ENCODE measurements around the gene HRCT1.
A peak's percentile ranks its signal among the peaks of the same experiment; 100 is the strongest.
"Not testable (repeated sequence)": the region's sequence is repeated elsewhere in the genome, so short reads cannot be mapped to it uniquely, and the experiment has no call there.

Gene HRCT1

DNA sequence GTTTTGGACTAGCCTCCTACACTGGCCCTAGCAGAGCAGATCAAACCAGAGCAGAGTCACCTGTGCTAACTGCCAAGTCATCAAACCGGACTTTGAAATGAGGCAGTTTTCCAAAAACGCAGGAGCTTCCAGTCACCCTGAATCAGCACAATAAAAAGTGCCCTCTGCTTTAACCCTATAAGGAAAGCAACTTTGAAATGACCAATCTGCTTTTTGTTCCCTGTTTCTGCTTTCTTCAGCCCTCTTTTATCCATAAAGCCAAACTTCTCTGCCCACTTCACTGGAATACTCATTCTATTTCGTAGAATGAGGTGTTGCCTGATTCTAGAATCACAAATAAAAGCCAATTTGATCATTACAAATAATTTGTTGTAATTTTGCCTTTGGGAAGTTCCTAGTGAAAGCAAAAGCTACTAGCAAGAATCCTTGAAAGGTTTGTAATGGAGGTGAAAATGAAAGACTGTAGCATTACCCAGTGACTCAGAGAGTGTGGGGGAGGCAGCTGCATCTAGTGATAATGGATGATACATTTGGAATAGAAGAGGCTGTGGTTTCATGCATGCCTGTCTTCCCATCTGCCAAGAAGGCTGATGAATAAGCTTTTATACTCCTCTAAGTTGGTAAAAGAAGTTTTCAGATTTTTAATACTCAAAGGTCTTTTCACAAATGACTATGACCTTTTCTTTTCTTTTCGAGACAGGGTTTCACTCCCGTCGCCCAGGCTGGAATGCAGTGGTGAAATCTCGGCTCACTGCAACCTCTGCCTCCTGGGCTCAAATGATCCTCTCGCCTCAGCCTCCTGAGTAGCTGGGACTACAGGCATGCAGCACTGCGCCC is 18.1 kb downstream of the HRCT1 start:
- TF ChIP-seq POLR2A (IDR thresholded peaks at IDR 0.05; ENCODE audit: low read depth, low read length), result no peak
- TF ChIP-seq TAF1 (IDR thresholded peaks at IDR 0.05; ENCODE audit: borderline replicate concordance, low read depth, low read length), result no peak
- no peak for TF ChIP-seq POLR2AphosphoS5 (IDR thresholded peaks at IDR 0.05; ENCODE audit: low read depth, low read length)
- DNase-seq (ENCODE audit: insufficient read length), result no peak
- no peak for FAIRE-seq

DNA sequence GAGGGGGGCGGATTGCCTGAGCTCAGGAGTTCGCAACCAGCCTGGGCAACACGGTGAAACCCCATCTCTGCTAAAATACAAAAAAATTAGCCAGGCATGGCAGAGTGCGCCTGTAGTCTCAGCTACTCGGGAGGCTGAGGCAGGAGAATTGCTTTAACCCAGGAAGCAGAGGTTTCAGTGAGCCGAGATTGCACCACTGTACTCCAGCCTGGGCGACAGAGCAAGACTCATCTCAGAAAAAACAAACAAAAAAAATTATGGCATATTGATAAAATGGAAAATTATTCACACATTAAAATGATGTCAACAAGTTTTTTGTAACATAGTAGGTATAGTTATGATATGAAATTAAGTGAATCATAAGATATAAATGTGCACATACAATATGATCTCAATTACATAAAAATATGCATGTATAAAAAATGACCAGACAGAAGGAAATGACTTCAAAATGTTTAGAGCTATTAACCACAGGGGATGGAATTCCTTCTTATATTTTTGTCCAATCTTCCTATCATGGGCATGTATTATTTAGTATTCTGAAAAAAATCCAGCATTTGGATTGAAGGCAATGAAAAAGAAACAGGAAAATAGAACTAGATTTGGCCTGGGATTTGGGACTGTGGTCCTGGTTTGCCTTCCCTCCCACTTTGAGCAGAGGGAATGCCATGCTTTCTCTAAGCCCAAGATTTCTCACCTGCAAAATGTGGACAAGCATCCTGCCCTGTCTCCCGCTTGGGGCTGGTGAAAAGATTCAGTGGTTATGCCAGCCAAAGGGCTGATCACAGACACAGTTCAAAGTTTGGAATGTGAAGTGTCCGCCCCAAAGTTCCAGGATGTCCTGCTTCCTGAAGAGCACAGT is 22.8 kb downstream of the HRCT1 start:
- FAIRE-seq (no peak), DNase-seq (ENCODE audit: insufficient read length) (no peak)
- TF ChIP-seq POLR2A (IDR thresholded peaks at IDR 0.05; ENCODE audit: low read depth, low read length) (no peak), POLR2AphosphoS5 (IDR thresholded peaks at IDR 0.05; ENCODE audit: low read depth, low read length) (no peak)

DNA sequence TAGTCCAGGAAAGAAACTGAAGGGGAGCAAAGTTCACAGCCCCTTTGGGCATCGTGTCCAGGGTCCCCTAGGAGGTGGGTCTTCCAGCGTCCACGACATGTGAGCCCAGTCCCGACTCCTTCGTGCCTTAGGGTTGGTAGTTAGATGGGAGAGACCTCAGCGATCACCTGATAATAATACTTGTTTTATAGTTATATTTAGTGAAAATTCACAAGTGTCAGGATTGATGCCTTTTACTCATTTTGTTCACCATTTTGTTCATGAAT is 23.4 kb downstream of the HRCT1 start:
- TF ChIP-seq POLR2A (IDR thresholded peaks at IDR 0.05; ENCODE audit: low read depth, low read length), result no peak
- no peak for TF ChIP-seq TAF1 (IDR thresholded peaks at IDR 0.05; ENCODE audit: borderline replicate concordance, low read depth, low read length)
- TF ChIP-seq POLR2AphosphoS5 (IDR thresholded peaks at IDR 0.05; ENCODE audit: low read depth, low read length), result no peak
- DNase-seq (ENCODE audit: insufficient read length) (no peak), FAIRE-seq (no peak)

DNA sequence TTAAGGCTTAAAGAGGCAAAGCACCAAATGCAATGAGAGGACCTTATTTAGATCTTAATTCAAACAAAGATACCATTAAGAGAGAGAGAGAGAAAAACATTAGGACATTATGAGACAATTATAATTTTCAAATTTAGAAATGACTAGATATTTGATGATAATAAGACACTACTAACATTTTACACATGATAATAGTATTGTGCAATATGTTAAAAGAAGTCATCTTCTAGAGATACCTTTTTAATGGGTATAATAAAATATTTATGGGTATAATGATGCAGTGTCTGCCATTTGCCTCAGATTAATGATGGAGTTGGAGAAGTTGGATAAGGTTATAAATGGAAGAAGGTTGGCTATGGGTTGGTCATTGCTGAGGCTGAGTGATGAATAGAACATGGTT is 24.5 kb downstream of the HRCT1 start:
- no peak for DNase-seq (ENCODE audit: insufficient read length)
- no peak for FAIRE-seq
- no peak for TF ChIP-seq POLR2A (IDR thresholded peaks at IDR 0.05; ENCODE audit: low read depth, low read length)
- TF ChIP-seq POLR2AphosphoS5 (IDR thresholded peaks at IDR 0.05; ENCODE audit: low read depth, low read length), result no peak
- no peak for TF ChIP-seq TAF1 (IDR thresholded peaks at IDR 0.05; ENCODE audit: borderline replicate concordance, low read depth, low read length)

DNA sequence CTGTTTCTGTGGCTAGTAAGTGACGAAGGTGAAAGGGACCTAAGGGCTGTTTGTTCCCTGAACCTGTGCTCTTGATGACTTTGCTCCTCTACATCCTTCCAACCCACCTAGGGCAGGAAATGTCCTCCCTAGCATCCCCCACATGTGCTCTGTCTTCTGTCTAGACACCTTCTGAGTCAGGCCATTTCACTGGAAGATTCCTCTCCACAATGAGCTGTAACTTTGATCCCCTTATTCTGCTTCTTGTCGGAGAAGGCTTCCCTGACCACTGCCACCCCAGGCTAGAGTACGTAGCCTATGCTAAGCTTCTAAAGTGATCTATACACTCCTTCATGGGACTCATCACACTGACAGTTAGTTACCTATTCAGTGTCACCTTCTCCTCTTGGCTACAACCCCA is 25.0 kb downstream of the HRCT1 start:
- DNase-seq (ENCODE audit: insufficient read length), result no peak
- FAIRE-seq, result no peak
- TF ChIP-seq TAF1 (IDR thresholded peaks at IDR 0.05; ENCODE audit: borderline replicate concordance, low read depth, low read length) (no peak), POLR2A (IDR thresholded peaks at IDR 0.05; ENCODE audit: low read depth, low read length) (no peak), POLR2AphosphoS5 (IDR thresholded peaks at IDR 0.05; ENCODE audit: low read depth, low read length) (no peak)

DNA sequence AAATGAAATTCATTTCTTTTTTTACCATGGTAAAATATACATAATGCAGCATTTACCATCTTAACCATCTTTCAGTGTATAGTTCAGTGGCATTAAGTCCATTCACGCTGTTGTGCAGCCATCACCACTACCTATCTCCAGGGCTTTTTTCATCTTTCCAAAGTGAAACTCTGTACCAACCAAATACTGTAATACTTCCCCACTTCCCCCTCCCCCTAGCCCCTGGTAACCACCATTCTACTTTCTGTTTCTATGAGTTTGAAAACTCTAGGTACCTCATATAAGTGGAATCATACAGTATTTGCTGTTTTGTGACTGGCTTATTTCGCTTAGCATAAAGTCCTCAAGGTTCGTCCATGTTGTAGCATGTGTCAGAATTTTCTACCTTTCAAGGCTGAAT is 26.7 kb downstream of the HRCT1 start:
- FAIRE-seq (no peak), DNase-seq (ENCODE audit: insufficient read length) (no peak)
- no peak for TF ChIP-seq POLR2AphosphoS5 (IDR thresholded peaks at IDR 0.05; ENCODE audit: low read depth, low read length)
- no peak for TF ChIP-seq POLR2A (IDR thresholded peaks at IDR 0.05; ENCODE audit: low read depth, low read length)
- TF ChIP-seq TAF1 (IDR thresholded peaks at IDR 0.05; ENCODE audit: borderline replicate concordance, low read depth, low read length), result no peak

DNA sequence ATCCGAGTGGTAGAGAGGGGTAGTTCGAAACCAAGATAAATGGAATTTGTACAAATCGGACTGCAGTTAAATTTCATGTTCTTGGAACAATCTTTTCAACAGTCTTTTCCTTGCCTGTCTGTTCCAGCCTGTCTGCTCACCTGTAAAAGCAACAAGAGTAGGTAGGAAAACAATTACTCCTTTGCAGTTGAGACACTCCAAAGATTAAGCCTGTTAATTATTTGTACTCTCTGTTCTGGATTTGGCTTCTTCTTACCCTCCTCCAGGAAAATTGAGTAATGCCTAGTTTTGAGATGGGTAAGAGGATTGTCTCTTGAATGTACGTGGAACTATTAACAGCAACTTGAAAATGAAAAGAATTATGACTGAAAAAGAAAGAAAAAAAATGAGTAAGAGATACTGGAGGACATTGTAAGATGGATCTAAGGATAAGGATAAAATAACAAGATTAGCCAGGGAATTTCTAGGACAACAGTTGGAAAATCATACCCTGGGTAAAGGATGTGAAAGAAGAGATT is 27.6 kb downstream of the HRCT1 start:
- FAIRE-seq (peak; percentile 5), DNase-seq (ENCODE audit: insufficient read length) (no peak)
- TF ChIP-seq POLR2AphosphoS5 (IDR thresholded peaks at IDR 0.05; ENCODE audit: low read depth, low read length) (no peak), TAF1 (IDR thresholded peaks at IDR 0.05; ENCODE audit: borderline replicate concordance, low read depth, low read length) (no peak), POLR2A (IDR thresholded peaks at IDR 0.05; ENCODE audit: low read depth, low read length) (no peak)

DNA sequence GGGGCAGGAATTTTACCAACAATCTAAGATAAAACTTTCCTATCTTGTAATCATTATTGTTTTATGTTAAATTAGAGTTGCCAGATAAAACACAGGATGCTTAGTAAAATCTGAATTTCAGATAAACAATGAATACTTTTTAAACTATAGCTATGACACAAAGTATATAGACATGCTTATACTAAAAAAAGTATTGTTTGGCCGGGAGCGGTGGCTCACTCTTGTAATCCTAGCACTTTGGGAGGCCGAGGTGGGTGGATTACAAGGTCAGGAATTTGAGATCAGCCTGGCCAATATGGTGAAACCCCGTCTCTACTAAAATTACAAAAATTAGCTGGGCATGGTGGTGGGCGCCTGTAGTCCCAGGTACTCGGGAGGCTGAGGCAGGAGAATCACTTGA is 28.1 kb downstream of the HRCT1 start:
- DNase-seq (ENCODE audit: insufficient read length); FAIRE-seq: not testable (repeated sequence)

DNA sequence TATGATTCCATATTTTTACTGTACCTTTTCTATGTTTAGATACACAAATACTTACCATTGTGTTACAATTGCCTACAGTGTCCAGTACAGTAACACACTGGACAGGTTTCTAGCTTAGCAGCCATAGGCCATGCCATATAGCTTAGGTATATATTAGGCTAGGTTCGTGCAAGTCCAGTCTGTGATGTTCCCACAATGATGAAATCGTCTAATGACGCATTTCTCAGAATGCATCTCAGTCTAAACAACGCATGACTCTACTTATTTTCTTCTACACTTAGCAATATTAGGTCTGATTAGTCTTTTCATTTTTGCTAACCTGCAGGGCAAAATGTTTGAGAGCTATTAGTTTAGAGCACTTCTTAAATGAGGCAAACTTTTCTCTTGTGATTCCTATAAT is 29.3 kb downstream of the HRCT1 start:
- DNase-seq (ENCODE audit: insufficient read length), result no peak
- TF ChIP-seq TAF1 (IDR thresholded peaks at IDR 0.05; ENCODE audit: borderline replicate concordance, low read depth, low read length) (no peak), POLR2A (IDR thresholded peaks at IDR 0.05; ENCODE audit: low read depth, low read length) (no peak), POLR2AphosphoS5 (IDR thresholded peaks at IDR 0.05; ENCODE audit: low read depth, low read length) (no peak)
- no peak for FAIRE-seq

DNA sequence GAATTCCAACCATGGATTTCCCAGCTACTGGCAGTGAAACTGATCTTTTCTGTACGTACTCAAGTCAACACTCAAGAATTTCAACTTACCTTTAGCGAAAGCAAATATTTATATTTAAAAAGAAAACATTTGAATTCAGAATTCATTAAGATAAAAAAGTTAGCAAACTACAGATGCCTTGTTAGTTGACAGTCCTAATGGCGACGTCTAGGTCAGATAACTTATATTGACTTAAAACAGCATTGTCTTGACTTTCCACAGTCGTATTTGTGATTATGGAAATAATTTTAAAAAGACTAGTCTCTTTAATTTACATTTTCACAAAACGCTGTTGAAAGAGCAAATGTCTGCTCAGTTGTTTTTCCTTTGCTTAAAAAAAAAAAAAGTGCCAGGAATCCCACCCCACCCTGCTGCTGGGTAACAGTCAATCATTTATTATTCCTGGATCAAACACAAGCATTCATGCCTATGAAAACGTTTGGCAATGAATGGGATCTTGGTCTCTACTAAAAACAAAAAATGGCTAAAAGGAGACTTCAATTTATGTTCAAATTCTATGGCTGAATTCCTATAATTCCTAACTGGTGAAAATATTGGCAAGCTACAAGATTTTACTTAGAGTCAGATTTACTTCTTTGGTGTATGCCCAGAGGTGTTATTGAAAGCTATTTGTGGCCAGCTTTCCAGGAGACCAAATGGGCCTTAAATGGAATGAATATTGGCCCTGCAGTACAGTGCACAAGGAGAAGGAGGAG is 29.9 kb downstream of the HRCT1 start:
- FAIRE-seq (no peak), DNase-seq (ENCODE audit: insufficient read length) (no peak)
- TF ChIP-seq TAF1 (IDR thresholded peaks at IDR 0.05; ENCODE audit: borderline replicate concordance, low read depth, low read length), result no peak
- TF ChIP-seq POLR2AphosphoS5 (IDR thresholded peaks at IDR 0.05; ENCODE audit: low read depth, low read length), result no peak
- no peak for TF ChIP-seq POLR2A (IDR thresholded peaks at IDR 0.05; ENCODE audit: low read depth, low read length)

DNA sequence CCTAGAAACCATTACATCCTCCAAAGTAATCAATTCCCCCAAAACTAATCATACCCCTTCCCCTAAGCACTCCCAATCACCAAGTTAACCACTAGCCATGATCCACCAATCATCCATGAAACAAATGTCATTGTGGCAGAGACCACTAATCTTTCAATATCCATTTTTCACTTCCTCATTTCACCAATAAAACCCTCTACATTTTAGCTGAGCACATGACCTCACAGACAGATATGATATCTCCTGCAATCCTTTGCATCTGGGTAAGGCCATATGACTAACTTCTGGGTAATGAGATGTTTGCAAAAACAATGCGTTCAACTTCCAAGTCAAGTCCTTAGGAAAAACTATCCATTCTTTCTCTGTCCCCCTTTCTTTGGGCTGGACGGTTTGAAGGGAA is 31.2 kb downstream of the HRCT1 start:
- FAIRE-seq (peak; percentile 54), DNase-seq (ENCODE audit: insufficient read length) (no peak)
- TF ChIP-seq POLR2A (IDR thresholded peaks at IDR 0.05; ENCODE audit: low read depth, low read length), result no peak
- no peak for TF ChIP-seq TAF1 (IDR thresholded peaks at IDR 0.05; ENCODE audit: borderline replicate concordance, low read depth, low read length)
- TF ChIP-seq POLR2AphosphoS5 (IDR thresholded peaks at IDR 0.05; ENCODE audit: low read depth, low read length), result no peak

Measured in GM12892 (cell line).